ENCODE results near the gene AMH.

Gene AMH

DNA sequence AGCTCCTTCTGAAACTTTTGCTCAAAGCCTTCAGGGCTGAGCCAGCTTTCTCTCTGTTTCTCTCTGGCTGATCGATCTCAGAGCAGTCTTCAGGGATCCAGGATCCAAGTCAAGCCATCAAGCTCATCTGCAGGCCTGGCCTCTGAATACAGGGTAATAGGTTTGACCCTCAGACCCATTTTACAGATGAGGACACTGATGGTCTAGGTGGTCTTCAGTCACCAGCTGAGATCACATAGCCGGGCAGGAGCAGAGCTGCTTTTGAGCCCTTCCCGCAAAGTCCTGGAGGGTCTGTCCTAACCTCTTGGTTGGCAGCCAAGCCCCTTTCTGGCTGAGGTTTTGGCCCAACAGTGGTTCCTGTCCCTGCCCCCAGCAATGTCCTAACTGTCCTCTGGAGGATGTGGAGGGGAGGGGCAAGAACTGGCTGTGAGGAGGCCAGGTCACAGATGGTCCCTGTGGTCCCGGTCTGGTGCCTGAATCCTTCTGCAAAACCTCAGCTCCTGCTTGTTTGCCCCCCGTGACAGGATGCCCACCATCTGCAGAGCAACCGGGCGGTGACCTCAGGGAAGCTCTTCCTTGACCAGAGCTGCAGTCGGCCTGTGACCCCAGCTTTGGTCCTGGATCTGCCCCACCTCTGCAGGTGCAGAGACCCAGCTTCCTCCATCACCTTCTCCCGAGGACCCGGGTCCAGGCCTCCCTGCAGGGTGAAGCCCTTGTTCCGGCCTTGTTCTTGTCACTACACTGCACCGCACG lies 38.6 kb downstream of the AMH start:
- Histone ChIP-seq H2AFZ (ENCODE audit: low read depth, low read length) (no peak overlapping the region), H3K36me3 (ENCODE audit: insufficient read depth, low read length) (no peaks in the 10 kb centered on the region), H3K4me1 (ENCODE audit: insufficient read depth, low read length) (peaks cover under 1% of the 10 kb centered on the region), H3K27me3 (ENCODE audit: insufficient read depth, low read length) (peaks cover 26% of the 10 kb centered on the region), H3K9me3 (ENCODE audit: low read length) (peaks cover 7% of the 10 kb centered on the region), H3K4me3 (ENCODE audit: low read length) (no peak overlapping the region)

DNA sequence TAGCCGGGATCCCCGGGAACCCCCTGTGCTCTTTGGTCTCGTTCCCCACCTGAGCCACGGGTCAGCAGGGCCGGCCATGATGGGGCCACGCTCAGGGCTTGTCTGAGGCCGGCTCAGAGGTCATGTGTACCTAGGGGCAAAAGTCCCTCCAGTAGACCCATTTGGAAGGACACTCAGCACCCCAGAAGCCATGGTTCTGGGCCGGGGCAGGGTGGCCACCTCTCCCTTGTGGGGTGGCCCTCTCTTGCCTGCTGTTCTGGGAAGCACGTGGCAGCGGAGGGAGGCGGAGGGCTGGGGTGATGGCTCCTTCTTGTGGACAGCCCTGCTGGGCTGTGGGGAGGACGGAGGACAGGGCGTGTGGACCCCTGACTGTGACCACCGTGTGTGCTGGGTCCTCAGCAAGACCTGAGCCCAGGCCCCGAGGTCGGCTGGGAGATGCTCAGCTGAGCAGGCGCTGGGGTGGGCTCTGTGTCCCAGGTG lies 39.3 kb downstream of the AMH start:
- H3K4me3 ChIP-seq (ENCODE audit: low read length): no peak overlapping the region
- no peaks in the 10 kb centered on the region for H3K36me3 ChIP-seq (ENCODE audit: insufficient read depth, low read length)
- H3K27me3 ChIP-seq (ENCODE audit: insufficient read depth, low read length): peaks cover 26% of the 10 kb centered on the region
- H3K9me3 ChIP-seq (ENCODE audit: low read length): peaks cover 7% of the 10 kb centered on the region
- H2AFZ ChIP-seq (ENCODE audit: low read depth, low read length): no peak overlapping the region
- no peaks in the 10 kb centered on the region for H3K4me1 ChIP-seq (ENCODE audit: insufficient read depth, low read length)

DNA sequence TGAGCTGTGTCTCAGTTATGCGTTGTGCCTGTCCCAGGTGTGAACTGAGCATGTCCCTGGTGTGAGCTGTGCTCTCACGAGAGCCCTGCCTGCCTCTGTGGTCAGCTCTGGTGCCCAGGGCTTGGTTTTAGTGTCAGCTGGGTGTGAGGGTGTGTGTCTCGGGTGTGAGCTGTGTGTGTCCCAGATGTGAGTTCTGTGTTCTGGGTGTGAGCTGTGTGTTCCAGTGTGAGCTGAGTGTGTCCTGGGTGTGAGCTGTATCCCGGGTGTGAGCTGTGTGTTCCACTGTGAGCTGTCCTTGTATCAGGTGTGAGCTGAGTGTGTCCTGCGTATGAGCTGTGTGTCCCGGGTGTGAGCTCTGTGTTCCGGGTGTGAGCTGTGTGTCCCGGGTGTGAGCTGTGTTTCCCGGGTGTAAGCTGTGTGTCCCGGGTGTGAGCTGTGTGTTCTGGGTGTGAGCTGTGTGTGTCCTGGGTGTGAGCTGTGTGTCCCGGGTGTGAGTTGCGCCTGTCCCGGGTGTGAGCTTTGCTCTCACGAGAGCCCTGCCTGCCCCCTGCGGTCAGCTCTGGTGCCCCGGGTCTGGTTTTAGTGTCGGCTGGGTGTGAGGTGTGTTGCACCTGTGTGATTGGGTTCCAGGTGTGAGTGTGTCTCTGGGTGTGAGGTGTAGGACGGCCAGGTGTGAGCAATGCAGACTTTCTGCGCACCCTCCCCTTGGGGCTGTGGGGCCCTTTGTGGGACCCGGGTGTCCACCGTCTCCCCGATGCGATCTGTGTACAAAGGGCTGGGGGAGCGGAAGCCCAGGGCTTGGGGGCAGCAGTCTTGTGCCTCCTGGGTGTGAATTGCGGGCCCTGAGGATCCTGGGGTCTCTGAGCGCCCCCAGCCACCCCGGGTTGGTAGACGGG lies 39.9 kb downstream of the AMH start:
- no peak overlapping the region for H2AFZ ChIP-seq (ENCODE audit: low read depth, low read length)
- H3K4me1 ChIP-seq (ENCODE audit: insufficient read depth, low read length): no peaks in the 10 kb centered on the region
- no peak overlapping the region for H3K4me3 ChIP-seq (ENCODE audit: low read length)
- H3K9me3 ChIP-seq (ENCODE audit: low read length): peaks cover 7% of the 10 kb centered on the region
- no peaks in the 10 kb centered on the region for H3K36me3 ChIP-seq (ENCODE audit: insufficient read depth, low read length)
- peaks cover 32% of the 10 kb centered on the region for H3K27me3 ChIP-seq (ENCODE audit: insufficient read depth, low read length)

DNA sequence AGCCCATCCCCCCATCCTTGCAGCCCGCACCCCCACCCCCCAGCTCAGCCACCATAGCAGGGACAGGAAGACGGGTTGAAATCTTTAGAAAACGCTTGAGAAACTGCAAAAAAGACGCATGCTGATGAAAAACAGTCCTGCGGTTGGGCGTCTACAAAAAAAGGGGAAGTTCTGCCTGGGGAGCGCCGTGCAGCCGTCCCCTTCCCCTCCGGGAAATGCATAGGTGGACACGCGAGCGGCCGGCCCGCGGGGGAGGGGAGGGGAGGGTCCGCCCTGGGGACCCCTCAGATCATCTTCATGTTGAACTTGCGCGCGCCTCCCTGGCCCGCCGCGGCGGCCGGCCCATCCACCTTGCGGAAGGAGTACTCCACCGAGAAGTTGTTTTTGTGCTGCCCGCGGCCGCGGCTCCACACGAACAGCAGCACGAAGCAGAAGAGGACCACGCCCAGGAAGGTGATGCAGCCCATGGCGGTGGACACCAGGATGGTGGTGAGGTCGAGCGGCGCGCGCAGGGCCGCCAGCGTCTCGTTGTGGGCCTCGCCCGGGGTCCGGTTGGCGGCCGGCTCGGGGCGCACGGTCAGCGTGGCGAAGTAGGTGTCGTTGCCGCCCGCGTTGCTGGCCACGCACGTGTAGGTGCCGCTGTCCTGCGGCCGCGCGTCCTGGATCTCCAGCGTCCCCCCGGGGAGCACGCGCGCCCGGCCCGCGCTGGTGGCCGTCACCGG lies 40.8 kb downstream of the AMH start:
- Histone ChIP-seq H3K27me3 (ENCODE audit: insufficient read depth, low read length) (peaks cover 35% of the 10 kb centered on the region), H3K36me3 (ENCODE audit: insufficient read depth, low read length) (no peaks in the 10 kb centered on the region), H2AFZ (ENCODE audit: low read depth, low read length) (no peak overlapping the region), H3K4me1 (ENCODE audit: insufficient read depth, low read length) (peaks cover 1% of the 10 kb centered on the region), H3K4me3 (ENCODE audit: low read length) (no peak overlapping the region), H3K9me3 (ENCODE audit: low read length) (peaks cover 7% of the 10 kb centered on the region)

- Histone ChIP-seq H3K4me1 (ENCODE audit: insufficient read depth, low read length) (peaks cover 4% of the 10 kb centered on the region), H3K9me3 (ENCODE audit: low read length) (peaks cover 7% of the 10 kb centered on the region), H3K4me3 (ENCODE audit: low read length) (no peak overlapping the region), H3K27me3 (ENCODE audit: insufficient read depth, low read length) (peaks cover 39% of the 10 kb centered on the region), H3K36me3 (ENCODE audit: insufficient read depth, low read length) (no peaks in the 10 kb centered on the region), H2AFZ (ENCODE audit: low read depth, low read length) (no peak overlapping the region)
Observed at GRCh38 chr19:2290441-2291184, 41.5 kb downstream of the AMH start.

GRCh38 chr19:2291185-2291751 lies 42.1 kb downstream of the AMH start:
- H3K9me3 ChIP-seq (ENCODE audit: low read length): peaks cover 7% of the 10 kb centered on the region
- no peak overlapping the region for H2AFZ ChIP-seq (ENCODE audit: low read depth, low read length)
- no peak overlapping the region for H3K4me3 ChIP-seq (ENCODE audit: low read length)
- no peaks in the 10 kb centered on the region for H3K36me3 ChIP-seq (ENCODE audit: insufficient read depth, low read length)
- H3K27me3 ChIP-seq (ENCODE audit: insufficient read depth, low read length): peaks cover 40% of the 10 kb centered on the region
- H3K4me1 ChIP-seq (ENCODE audit: insufficient read depth, low read length): peaks cover 4% of the 10 kb centered on the region

- Histone ChIP-seq H3K4me3 (ENCODE audit: low read length) (no peak overlapping the region), H2AFZ (ENCODE audit: low read depth, low read length) (no peak overlapping the region), H3K27me3 (ENCODE audit: insufficient read depth, low read length) (peaks cover 23% of the 10 kb centered on the region), H3K4me1 (ENCODE audit: insufficient read depth, low read length) (peaks cover 4% of the 10 kb centered on the region), H3K9me3 (ENCODE audit: low read length) (peaks cover 7% of the 10 kb centered on the region), H3K36me3 (ENCODE audit: insufficient read depth, low read length) (no peaks in the 10 kb centered on the region)
Observed at GRCh38 chr19:2294687-2295335, 45.7 kb downstream of the AMH start.

DNA sequence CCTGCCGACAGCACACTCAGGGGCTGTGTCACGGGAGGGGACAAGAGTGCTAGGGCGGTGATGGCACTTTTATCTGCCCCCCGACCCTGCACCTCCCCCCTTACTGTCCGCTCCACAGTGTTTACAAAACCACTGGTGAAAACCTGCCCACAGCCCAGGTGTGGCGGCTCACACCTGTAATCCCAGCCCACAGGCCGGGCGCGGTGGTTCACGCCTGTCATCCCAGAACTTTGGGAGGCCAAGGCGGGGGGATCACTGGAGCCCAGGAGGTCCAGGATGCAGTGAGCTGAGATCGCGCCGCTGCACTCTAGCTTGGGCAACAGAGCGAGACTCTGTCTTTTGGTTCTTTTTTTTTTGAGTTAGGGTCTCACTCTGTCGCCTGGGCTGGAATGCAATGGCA lies 47.0 kb downstream of the AMH start:
- H3K4me1 ChIP-seq (ENCODE audit: insufficient read depth, low read length): peaks cover 4% of the 10 kb centered on the region
- H3K36me3 ChIP-seq (ENCODE audit: insufficient read depth, low read length): no peaks in the 10 kb centered on the region

DNA sequence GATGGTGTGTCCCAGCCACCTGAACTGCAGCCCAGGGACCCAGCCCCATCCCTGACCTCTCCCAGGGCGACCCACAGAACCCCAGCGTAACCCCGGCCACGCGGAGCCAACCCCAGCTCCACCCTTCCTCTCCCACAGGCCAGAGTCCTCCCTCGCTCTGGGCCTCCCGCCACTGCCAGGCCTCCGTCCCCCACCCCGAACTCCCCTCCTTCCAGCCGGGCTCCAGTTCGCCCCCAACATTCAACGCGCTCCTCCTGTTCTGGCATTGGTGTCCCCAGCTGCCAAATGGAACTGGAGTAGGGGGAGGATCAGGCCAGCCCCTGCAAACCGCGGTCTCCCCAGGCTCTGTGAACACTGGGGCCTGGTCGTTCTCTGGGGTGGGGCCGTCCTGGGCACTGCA lies 51.4 kb downstream of the AMH start:
- Histone ChIP-seq H3K4me3 (ENCODE audit: low read length) (no peak overlapping the region), H3K36me3 (ENCODE audit: insufficient read depth, low read length) (no peaks in the 10 kb centered on the region), H3K4me1 (ENCODE audit: insufficient read depth, low read length) (peaks cover 14% of the 10 kb centered on the region), H3K9me3 (ENCODE audit: low read length) (no peaks in the 10 kb centered on the region), H2AFZ (ENCODE audit: low read depth, low read length) (no peak overlapping the region), H3K27me3 (ENCODE audit: insufficient read depth, low read length) (peaks cover 7% of the 10 kb centered on the region)

More for the DNA sequence above, 47.0 kb downstream of the AMH start:
- H3K4me3 ChIP-seq (ENCODE audit: low read length): no peak overlapping the region
- peaks cover 2% of the 10 kb centered on the region for H3K9me3 ChIP-seq (ENCODE audit: low read length)
- H2AFZ ChIP-seq (ENCODE audit: low read depth, low read length): no peak overlapping the region
- peaks cover 15% of the 10 kb centered on the region for H3K27me3 ChIP-seq (ENCODE audit: insufficient read depth, low read length)

Measured in neuron (in vitro differentiated cells).